ENCODE measurements around the gene RASL10A.

RASL10A gene

GRCh38 chr22:29317827-29318454 is 2.4 kb upstream of the RASL10A start:
- DNase-seq = no peak

- no peak for DNase-seq
These were observed 788 bp upstream of the RASL10A start for GRCh38 chr22:29316141-29316828.

- DNase-seq = no peak
These were observed 786 bp downstream of the RASL10A start for GRCh38 chr22:29314537-29315285.

GRCh38 chr22:29313576-29314466 is 1.7 kb downstream of the RASL10A start:
- no peak for DNase-seq

GRCh38 chr22:29313126-29313575 is 2.3 kb downstream of the RASL10A start:
- DNase-seq = peak; percentile 69

- DNase-seq = no peak
These were observed 3.0 kb downstream of the RASL10A start for GRCh38 chr22:29312218-29313125.

- DNase-seq = no peak
These were observed 3.9 kb downstream of the RASL10A start for GRCh38 chr22:29311464-29312217.

- peak; percentile 81 for DNase-seq
These were observed 4.6 kb downstream of the RASL10A start for GRCh38 chr22:29310863-29311339.

- DNase-seq = no peak
These were observed 5.2 kb downstream of the RASL10A start for GRCh38 chr22:29310065-29310862.

- DNase-seq = no peak
These were observed 6.0 kb downstream of the RASL10A start for GRCh38 chr22:29309332-29310064.

GRCh38 chr22:29308791-29309262 is 6.7 kb downstream of the RASL10A start:
- DNase-seq = no peak

GRCh38 chr22:29308148-29308790 is 7.2 kb downstream of the RASL10A start:
- DNase-seq = no peak

- DNase-seq = no peak
These were observed 7.8 kb downstream of the RASL10A start for GRCh38 chr22:29307596-29308147.

GRCh38 chr22:29306835-29307595 is 8.5 kb downstream of the RASL10A start:
- peak; percentile 64 for DNase-seq

- peak; percentile 75 for DNase-seq
These were observed 9.2 kb downstream of the RASL10A start, which contains the start of gene GAS2L1 for GRCh38 chr22:29306175-29306834. Gene GAS2L1 (plus strand): TSS chr22:29306650. CDS start chr22:29308106, 1,456 bp downstream.

GRCh38 chr22:29305836-29306174 is 9.7 kb downstream of the RASL10A start:
- DNase-seq = no peak
